Endometrium (tissue), 2 donors: ENCODE measurements around the gene HDDC3.

Source experiments
- FAIRE-seq: peaks from 2 replicates; lab custom pipeline; 2012; peaks lifted over from hg19 to GRCh38; lab: Jason Lieb, UNC
- donor health status: control.
- donor health status: control.

HDDC3 gene

GRCh38 chr15:90953947-90954711 lies 21.8 kb upstream of the HDDC3 start:
- FAIRE-seq = no peak

- no peak for FAIRE-seq
Measured at GRCh38 chr15:90952901-90953677, 20.7 kb upstream of the HDDC3 start.

- no peak for FAIRE-seq
Measured at GRCh38 chr15:90950676-90951075, 18.3 kb upstream of the HDDC3 start.

- no peak for FAIRE-seq
Measured at GRCh38 chr15:90949979-90950675, 17.8 kb upstream of the HDDC3 start.

GRCh38 chr15:90948506-90948905 lies 16.2 kb upstream of the HDDC3 start:
- FAIRE-seq = no peak

GRCh38 chr15:90947577-90948357 lies 15.4 kb upstream of the HDDC3 start:
- no peak for FAIRE-seq

- no peak for FAIRE-seq
Measured at GRCh38 chr15:90946941-90947576, 14.7 kb upstream of the HDDC3 start.

GRCh38 chr15:90946538-90946937 lies 14.2 kb upstream of the HDDC3 start:
- FAIRE-seq = no peak

GRCh38 chr15:90945091-90945490 lies 12.7 kb upstream of the HDDC3 start:
- no peak for FAIRE-seq

GRCh38 chr15:90942354-90943120 lies 10.2 kb upstream of the HDDC3 start:
- no peak for FAIRE-seq

GRCh38 chr15:90941038-90941437 lies 8.7 kb upstream of the HDDC3 start:
- FAIRE-seq = no peak

- no peak for FAIRE-seq
Measured at GRCh38 chr15:90939756-90940155, 7.4 kb upstream of the HDDC3 start.

GRCh38 chr15:90938261-90938660 lies 5.9 kb upstream of the HDDC3 start:
- FAIRE-seq = no peak

- no peak for FAIRE-seq
Measured at GRCh38 chr15:90936823-90937222, 4.5 kb upstream of the HDDC3 start.

GRCh38 chr15:90934949-90935751 lies 2.8 kb upstream of the HDDC3 start, which contains the start of gene UNC45A:
Gene UNC45A (plus strand): TSS chr15:90935285. CDS start chr15:90935325, 40 bp downstream.
- FAIRE-seq = no peak

- no peak for FAIRE-seq
Measured at GRCh38 chr15:90934256-90934948, 2.1 kb upstream of the HDDC3 start.

GRCh38 chr15:90933301-90933700 lies 952 bp upstream of the HDDC3 start:
- FAIRE-seq = no peak

GRCh38 chr15:90932660-90932991 lies 277 bp upstream of the HDDC3 start:
- FAIRE-seq = no peak

- FAIRE-seq = no peak
Measured at GRCh38 chr15:90931575-90931827, 848 bp downstream of the HDDC3 start.
